GM12878 (cell line): ENCODE data around the gene CDKL4. TPM values are rescaled to one million over a fixed set of nuclear protein-coding genes. Genes with fewer than 3 reads are reported as not detected.

ENCODE experiments used
- BCL11A ChIP-seq: IDR thresholded peaks from 2 replicates; pipeline ENCODE4 v1.6.1; 2011; ENCODE audit warnings: low read depth, low read length
- BHLHE40 ChIP-seq, 2 experiments: fragments of 450-650 bp in 1 of 2; IDR thresholded peaks; 2 replicates each; pipeline ENCODE4 v1.6.1; 2011 to 2017; ENCODE audit warnings: low read depth in 2 of 2, borderline replicate concordance in 1 of 2, improper control_type of control experiment in 1 of 2, low read length in 1 of 2, mild to moderate bottlenecking in 1 of 2
- BRCA1 ChIP-seq: IDR thresholded peaks from 2 replicates; pipeline ENCODE4 v1.6.1; 2011; ENCODE audit warnings: low read depth, low read length, improper control_type of control experiment
- CBX5 ChIP-seq: sonication (generic); IDR thresholded peaks from 2 replicates; pipeline ENCODE4 v1.6.1; 2016; ENCODE audit warnings: low read depth, moderate library complexity, mild to moderate bottlenecking, inconsistent platforms
- EZH2 ChIP-seq: IDR thresholded peaks from 2 replicates; pipeline ENCODE4 v1.6.1; 2012; ENCODE audit warnings: low read depth, mild to moderate bottlenecking, control low read depth, inconsistent platforms, low read length, borderline replicate concordance; ENCODE audit not compliant: control insufficient read depth
- GATAD2B ChIP-seq: fragments of 450-650 bp; conservative IDR thresholded peaks from 2 replicates; pipeline ENCODE4 v1.6.1; 2017; ENCODE audit warnings: low read depth, mild to moderate bottlenecking, moderate library complexity
- JUNB ChIP-seq: IDR thresholded peaks from 2 replicates; pipeline ENCODE4 v1.6.1; 2016; ENCODE audit warnings: antibody characterized with exemption, mild to moderate bottlenecking
- MXI1 ChIP-seq: fragments of 150-350 bp; IDR thresholded peaks from 2 replicates; pipeline ENCODE4 v1.6.1; 2011; ENCODE audit warnings: low read depth, mild to moderate bottlenecking, inconsistent platforms, low read length, improper control_type of control experiment
- NBN ChIP-seq: fragments of 450-650 bp; IDR thresholded peaks from 2 replicates; pipeline ENCODE4 v1.6.1; 2016
- NFYB ChIP-seq: IDR thresholded peaks from 2 replicates; pipeline ENCODE4 v1.6.1; 2011; ENCODE audit warnings: low read depth, mild to moderate bottlenecking, low read length, improper control_type of control experiment, moderate library complexity; ENCODE audit not compliant: insufficient read depth
- PAX5 ChIP-seq: IDR thresholded peaks from 2 replicates; pipeline ENCODE4 v1.6.1; 2011; ENCODE audit warnings: low read depth, low read length, borderline replicate concordance
- POLR2A ChIP-seq: IDR thresholded peaks from 2 replicates; pipeline ENCODE4 v1.6.1; 2011; ENCODE audit warnings: low read depth, mild to moderate bottlenecking, low read length
- RAD21 ChIP-seq: IDR thresholded peaks from 2 replicates; pipeline ENCODE4 v1.6.1; 2011; ENCODE audit warnings: mild to moderate bottlenecking, low read depth, low read length, moderate library complexity; ENCODE audit not compliant: insufficient read depth
- RCOR1 ChIP-seq: conservative IDR thresholded peaks from 2 replicates; pipeline ENCODE4 v1.6.1; 2012; ENCODE audit warnings: low read depth, low read length, improper control_type of control experiment
- SIN3A ChIP-seq: IDR thresholded peaks from 2 replicates; pipeline ENCODE4 v1.6.1; 2012; ENCODE audit warnings: low read depth, low read length, improper control_type of control experiment
- SRF ChIP-seq, 2 experiments: IDR thresholded peaks; 2 replicates each; pipeline ENCODE4 v1.6.1; 2011; ENCODE audit warnings: low read depth in 2 of 2, low read length in 2 of 2, mild to moderate bottlenecking in 1 of 2, moderate library complexity in 1 of 2
- TBL1XR1 ChIP-seq: IDR thresholded peaks from 2 replicates; pipeline ENCODE4 v1.6.1; 2012; ENCODE audit warnings: low read depth, low read length, improper control_type of control experiment
- TCF12 ChIP-seq: IDR thresholded peaks from 2 replicates; pipeline ENCODE4 v1.6.1; 2011; ENCODE audit warnings: low read depth, mild to moderate bottlenecking, low read length
- TCF3 ChIP-seq: IDR thresholded peaks from 2 replicates; pipeline ENCODE4 v1.6.1; 2012; ENCODE audit warnings: low read depth, mild to moderate bottlenecking, low read length, borderline replicate concordance; ENCODE audit not compliant: insufficient read depth
- WRNIP1 ChIP-seq: IDR thresholded peaks from 2 replicates; pipeline ENCODE4 v1.6.1; 2011; ENCODE audit warnings: low read depth, low read length, improper control_type of control experiment, borderline replicate concordance
- ZNF207 ChIP-seq: fragments of 450-650 bp; IDR thresholded peaks from 2 replicates; pipeline ENCODE4 v1.6.1; 2014; ENCODE audit warnings: antibody characterized with exemption, mild to moderate bottlenecking, borderline replicate concordance
- ZNF274 ChIP-seq: IDR thresholded peaks from one replicate; pipeline ENCODE4 v1.8.0; 2011; ENCODE audit not compliant: insufficient read length, insufficient read depth
- polyA plus RNA-seq, 11 experiments: library from polyadenylated mRNA; depleted of rRNA in 4 of 11; unstranded in 6 of 11; stranded (reverse) in 5 of 11; fragments of >200 nt; fragmentation: Nextera tagmentation in 4 of 11; fragmentation: Illumina TruSeq in 1 of 11; extraction: Ambion mirVana in 4 of 11; extraction: Trizol in 1 of 11; gene quantifications; 1 replicate in 1 of 11; 2 replicates in 10 of 11; pipeline versions ENCODE4 v1.2.1 to v1.2.3, GENCODE V29; 2011 to 2016; ENCODE audit warnings: inconsistent platforms in 2 of 11, missing spikeins in 2 of 11, low read depth in 1 of 11
- total RNA-seq, 4 experiments: library from RNA; depleted of rRNA in 3 of 4; stranded (reverse); fragments of >200 nt in 3 of 4; fragmentation: Illumina TruSeq in 1 of 4; extraction: Trizol in 1 of 4; gene quantifications; 2 replicates each; pipeline versions ENCODE4 v1.2.1 to v1.2.3, GENCODE V29; 2013 to 2021
- TF ChIP-seq, protein P1 (sequence below): IDR thresholded peaks from 2 replicates; pipeline ENCODE4 v1.6.1; 2012; ENCODE audit warnings: low read depth, low read length, improper control_type of control experiment
- TF ChIP-seq, protein P2 (sequence below): IDR thresholded peaks from 2 replicates; pipeline ENCODE4 v1.6.1; 2012; ENCODE audit warnings: low read depth, low read length, improper control_type of control experiment
- TF ChIP-seq, protein P3 (sequence below): fragments of 450-650 bp; formaldehyde crosslinking; IDR thresholded peaks from 2 replicates; pipeline ENCODE4 v1.4.0; 2020; ENCODE audit warnings: mild to moderate bottlenecking, moderate library complexity

CDKL4 gene
- total and polyA plus RNA-seq, 10 of the 15 experiments (the other 5 are each of a cell fraction or from before 2014, with no cell fraction given) = not detected

DNA sequence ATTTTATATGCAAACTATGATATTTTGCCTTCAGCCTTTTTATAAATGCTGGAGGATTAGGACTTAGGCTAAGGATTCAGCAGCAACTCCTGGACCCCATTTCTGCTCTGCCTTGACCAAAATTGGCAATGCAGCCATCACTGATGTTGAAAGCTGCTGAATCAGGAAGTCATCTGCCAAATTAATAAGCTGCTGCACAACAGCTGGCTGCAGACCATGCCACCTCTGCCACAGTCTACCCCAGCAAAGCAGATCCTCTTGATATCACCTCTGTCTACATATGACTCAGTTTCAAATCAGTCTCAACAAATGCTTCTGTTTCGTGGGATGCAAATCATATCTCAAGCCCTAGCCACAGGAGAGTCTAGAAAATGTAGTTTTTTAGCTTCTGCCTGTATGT, 115.8 kb downstream of the CDKL4 start (continued):
- TF ChIP-seq, protein P1, sequence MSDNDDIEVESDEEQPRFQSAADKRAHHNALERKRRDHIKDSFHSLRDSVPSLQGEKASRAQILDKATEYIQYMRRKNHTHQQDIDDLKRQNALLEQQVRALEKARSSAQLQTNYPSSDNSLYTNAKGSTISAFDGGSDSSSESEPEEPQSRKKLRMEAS = no peak
- TF ChIP-seq TBL1XR1 = 0 out of 2 replicates have a peak, but pooled peaks have one; percentile 25
- TF ChIP-seq ZNF207 = no peak
- TF ChIP-seq, protein P2, sequence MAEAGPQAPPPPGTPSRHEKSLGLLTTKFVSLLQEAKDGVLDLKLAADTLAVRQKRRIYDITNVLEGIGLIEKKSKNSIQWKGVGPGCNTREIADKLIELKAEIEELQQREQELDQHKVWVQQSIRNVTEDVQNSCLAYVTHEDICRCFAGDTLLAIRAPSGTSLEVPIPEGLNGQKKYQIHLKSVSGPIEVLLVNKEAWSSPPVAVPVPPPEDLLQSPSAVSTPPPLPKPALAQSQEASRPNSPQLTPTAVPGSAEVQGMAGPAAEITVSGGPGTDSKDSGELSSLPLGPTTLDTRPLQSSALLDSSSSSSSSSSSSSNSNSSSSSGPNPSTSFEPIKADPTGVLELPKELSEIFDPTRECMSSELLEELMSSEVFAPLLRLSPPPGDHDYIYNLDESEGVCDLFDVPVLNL = no peak
- 0 out of 2 replicates have a peak, but pooled peaks have one; percentile 15 for TF ChIP-seq BCL11A
- peak in 1 of 2 experiments; percentile 43; a peak in 2 of 4 replicates for TF ChIP-seq BHLHE40 (IDR thresholded peaks at IDR 0.05; ENCODE audit: borderline replicate concordance in 1 of 2, low read depth in 2 of 2, low read length in 1 of 2)
- no peak for TF ChIP-seq BRCA1
- TF ChIP-seq ZNF274 = no peak
- TF ChIP-seq WRNIP1 = no peak
- TF ChIP-seq GATAD2B = no peak
- no peak for TF ChIP-seq PAX5
- no peak for TF ChIP-seq SIN3A
- no peak for TF ChIP-seq EZH2
- TF ChIP-seq NFYB = no peak
- TF ChIP-seq MXI1 = no peak
- TF ChIP-seq JUNB = peak; percentile 68
- TF ChIP-seq CBX5 = no peak
- TF ChIP-seq RAD21 = no peak
- 0 out of 2 replicates have a peak, but pooled peaks have one; percentile 39 for TF ChIP-seq RCOR1
- TF ChIP-seq TCF3 = peak; percentile 89
- TF ChIP-seq TCF12 = peak; percentile 89
- no peak for TF ChIP-seq POLR2A
- TF ChIP-seq SRF (IDR thresholded peaks at IDR 0.05; ENCODE audit: low read depth in 2 of 2, low read length in 2 of 2) = peak in 1 of 2 experiments; percentile 52; a peak in 1 of 4 replicates
- TF ChIP-seq, protein P3, sequence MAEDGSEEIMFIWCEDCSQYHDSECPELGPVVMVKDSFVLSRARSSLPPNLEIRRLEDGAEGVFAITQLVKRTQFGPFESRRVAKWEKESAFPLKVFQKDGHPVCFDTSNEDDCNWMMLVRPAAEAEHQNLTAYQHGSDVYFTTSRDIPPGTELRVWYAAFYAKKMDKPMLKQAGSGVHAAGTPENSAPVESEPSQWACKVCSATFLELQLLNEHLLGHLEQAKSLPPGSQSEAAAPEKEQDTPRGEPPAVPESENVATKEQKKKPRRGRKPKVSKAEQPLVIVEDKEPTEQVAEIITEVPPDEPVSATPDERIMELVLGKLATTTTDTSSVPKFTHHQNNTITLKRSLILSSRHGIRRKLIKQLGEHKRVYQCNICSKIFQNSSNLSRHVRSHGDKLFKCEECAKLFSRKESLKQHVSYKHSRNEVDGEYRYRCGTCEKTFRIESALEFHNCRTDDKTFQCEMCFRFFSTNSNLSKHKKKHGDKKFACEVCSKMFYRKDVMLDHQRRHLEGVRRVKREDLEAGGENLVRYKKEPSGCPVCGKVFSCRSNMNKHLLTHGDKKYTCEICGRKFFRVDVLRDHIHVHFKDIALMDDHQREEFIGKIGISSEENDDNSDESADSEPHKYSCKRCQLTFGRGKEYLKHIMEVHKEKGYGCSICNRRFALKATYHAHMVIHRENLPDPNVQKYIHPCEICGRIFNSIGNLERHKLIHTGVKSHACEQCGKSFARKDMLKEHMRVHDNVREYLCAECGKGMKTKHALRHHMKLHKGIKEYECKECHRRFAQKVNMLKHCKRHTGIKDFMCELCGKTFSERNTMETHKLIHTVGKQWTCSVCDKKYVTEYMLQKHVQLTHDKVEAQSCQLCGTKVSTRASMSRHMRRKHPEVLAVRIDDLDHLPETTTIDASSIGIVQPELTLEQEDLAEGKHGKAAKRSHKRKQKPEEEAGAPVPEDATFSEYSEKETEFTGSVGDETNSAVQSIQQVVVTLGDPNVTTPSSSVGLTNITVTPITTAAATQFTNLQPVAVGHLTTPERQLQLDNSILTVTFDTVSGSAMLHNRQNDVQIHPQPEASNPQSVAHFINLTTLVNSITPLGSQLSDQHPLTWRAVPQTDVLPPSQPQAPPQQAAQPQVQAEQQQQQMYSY = no peak
- TF ChIP-seq NBN = no peak
